B cell (primary cell): Measurements from ENCODE around the gene RNF103. TPM values are rescaled to one million over a fixed set of nuclear protein-coding genes. Genes with fewer than 3 reads are reported as not detected.

Experiments used
- ATAC-seq: fragments of 200-7000 bp; cut with Tn5 transposase; one replicate; pipeline ENCODE4 v1.10.0; 2021; ENCODE audit warnings: low read depth, mild to moderate bottlenecking, moderate number of reproducible peaks, moderate library complexity
- CTCF ChIA-PET: fragments of 350-600 bp; sonication (Branson Sonifier 250); formaldehyde crosslinking; loops from one replicate; lab custom pipeline; 2021; ENCODE audit warnings: antibody characterized with exemption, inconsistent platforms; lab: Charles Lee
- POLR2A ChIA-PET: fragments of 350-600 bp; sonication (Branson Sonifier 250); formaldehyde crosslinking; loops from one replicate; lab custom pipeline; 2021; ENCODE audit warnings: antibody characterized with exemption; lab: Charles Lee
- DNase-seq: peaks from one replicate; pipeline ENCODE4 v3.0.0; 2013
- H2AFZ ChIP-seq: 2 replicates; pipeline ENCODE4 v1.6.1; 2012; ENCODE audit warnings: mild to moderate bottlenecking, low read depth, low read length; ENCODE audit not compliant: insufficient read depth, poor library complexity, severe bottlenecking
- H3K27ac ChIP-seq, 2 donors: 1 replicate in 1 of 2; 2 replicates in 1 of 2; pipeline ENCODE4 v1.5.1; 2012 to 2013; ENCODE audit warnings: low read length in 2 of 2, mild to moderate bottlenecking in 2 of 2, moderate library complexity in 1 of 2
- H3K27me3 ChIP-seq, 4 experiments: fragments of 200-600 bp in 1 of 4; sonication (generic) in 1 of 4; replicated peaks in 1 of 4; 1 replicate in 2 of 4; 2 replicates in 2 of 4; pipeline versions ENCODE4 v1.6.1 to v1.7.0; 2013 to 2016; ENCODE audit warnings: low read length in 3 of 4, mild to moderate bottlenecking in 2 of 4, mixed read lengths in 1 of 4, moderate library complexity in 1 of 4; ENCODE audit not compliant: insufficient read depth in 4 of 4, control insufficient read depth in 3 of 4; ENCODE audit errors: control extremely low read depth in 1 of 4
- H3K36me3 ChIP-seq, 2 experiments: replicated peaks in 1 of 2; 1 replicate in 1 of 2; 2 replicates in 1 of 2; pipeline versions ENCODE4 v1.6.1 to v1.7.1; 2013; ENCODE audit warnings: low read length in 1 of 2; ENCODE audit not compliant: insufficient read depth in 2 of 2, control insufficient read depth in 1 of 2; ENCODE audit errors: control extremely low read depth in 1 of 2, extremely low read depth in 1 of 2
- H3K4me1 ChIP-seq, 2 donors: fragments of 200-600 bp in 1 of 2; sonication (generic) in 1 of 2; 1 replicate in 1 of 2; 2 replicates in 1 of 2; pipeline versions ENCODE4 v1.5.1 to v1.6.1; 2013 to 2017; ENCODE audit warnings: low read length in 2 of 2; ENCODE audit not compliant: control insufficient read depth in 2 of 2, insufficient read depth in 2 of 2
- H3K4me2 ChIP-seq: replicated peaks from 2 replicates; pipeline ENCODE3; 2012; ENCODE audit warnings: mild to moderate bottlenecking, low read depth, low read length; ENCODE audit not compliant: poor library complexity, severe bottlenecking
- H3K4me3 ChIP-seq, 5 experiments: fragments of 200-600 bp in 1 of 5; sonication (generic) in 1 of 5; 1 replicate in 3 of 5; 2 replicates in 2 of 5; pipeline versions ENCODE4 v1.5.1 to v1.7.0; 2011 to 2016; ENCODE audit warnings: low read length in 4 of 5, mild to moderate bottlenecking in 4 of 5, low read depth in 2 of 5, control low read depth in 1 of 5, moderate library complexity in 1 of 5; ENCODE audit not compliant: insufficient read depth in 1 of 5; ENCODE audit errors: control extremely low read depth in 1 of 5, extremely low read depth in 1 of 5
- H3K79me2 ChIP-seq: fragments of 200-600 bp; sonication (generic); one replicate; pipeline ENCODE4 v1.6.0; 2016; ENCODE audit warnings: low read length; ENCODE audit not compliant: control insufficient read depth, insufficient read depth
- H3K9ac ChIP-seq: fragments of 200-600 bp; sonication (generic); 2 replicates; pipeline ENCODE4 v1.6.1; 2017; ENCODE audit warnings: mild to moderate bottlenecking, low read length, moderate library complexity
- H3K9me3 ChIP-seq, 3 donors: one replicate each; pipeline versions ENCODE4 v1.6.1 to v1.7.1; 2013; ENCODE audit warnings: low read length in 2 of 3; ENCODE audit not compliant: control insufficient read depth in 2 of 3, insufficient read depth in 1 of 3; ENCODE audit errors: control extremely low read depth in 1 of 3
- H4K20me1 ChIP-seq: 2 replicates; pipeline ENCODE4 v1.6.0; 2012; ENCODE audit warnings: mild to moderate bottlenecking, low read length; ENCODE audit not compliant: insufficient read depth, control insufficient read depth, poor library complexity, severe bottlenecking
- H3K27ac Mint-ChIP-seq: one replicate; pipeline ENCODE4 v1.8.0; 2021; ENCODE audit warnings: mixed read lengths
- H3K27me3 Mint-ChIP-seq: one replicate; pipeline ENCODE4 v1.8.0; 2021; ENCODE audit warnings: mixed read lengths
- H3K4me1 Mint-ChIP-seq: one replicate; pipeline ENCODE4 v1.8.0; 2021; ENCODE audit warnings: mixed read lengths
- H3K4me3 Mint-ChIP-seq: one replicate; pipeline ENCODE4 v1.8.0; 2021; ENCODE audit warnings: mixed read lengths
- H3K9me3 Mint-ChIP-seq: one replicate; pipeline ENCODE4 v1.8.0; 2022; ENCODE audit warnings: mixed read lengths; ENCODE audit not compliant: insufficient read depth
- CTCF ChIP-seq: fragments of 200-600 bp; IDR thresholded peaks from one replicate; pipeline ENCODE4 v1.8.0; 2022; ENCODE audit warnings: antibody characterized with exemption, mild to moderate bottlenecking
- EZH2 ChIP-seq: IDR thresholded peaks from 2 replicates; pipeline ENCODE4 v1.6.1; 2012; ENCODE audit warnings: borderline replicate concordance, low read depth, mild to moderate bottlenecking, moderate library complexity, low read length; ENCODE audit not compliant: insufficient read depth, poor library complexity, severe bottlenecking
- WGBS: methylation state at CpG from one replicate; pipeline ENCODE4 v1.1.5; 2013; ENCODE audit warnings: missing lambda C conversion rate; ENCODE audit not compliant: insufficient coverage; 5-methylcytosine and 5-hydroxymethylcytosine counted together
- intact Hi-C: fragments of 100-400 bp; cut with micrococcal nuclease; formaldehyde crosslinking; loops from one replicate; pipeline ENCODE4 v1.10.0; 2022
- polyA plus RNA-seq: library from polyadenylated mRNA; depleted of rRNA; stranded (reverse); fragments of >200 nt; gene quantifications from 2 replicates; pipeline ENCODE4 v1.2.3, GENCODE V29; 2012
- total RNA-seq, 2 donors: library from RNA; stranded (reverse); fragments of 120-200 nt in 1 of 2; gene quantifications; 1 replicate in 1 of 2; 2 replicates in 1 of 2; pipeline versions ENCODE4 v1.2.3 to v1.2.4, GENCODE V29; 2013 to 2022

Gene RNF103
- total and polyA plus RNA-seq, 2 donors (not counting 1 experiment from before 2014, with no cell fraction given) = 23.7 to 37.2 TPM

GRCh38 chr2:86649119-86649947 lies 25.7 kb upstream of the RNF103 start:
- 100% methylated on average over 1 of the region's 1 CpG for WGBS
- H3K4me2 ChIP-seq = no peak overlapping the region
- no peak overlapping the region for H3K4me3 ChIP-seq
- CTCF ChIA-PET = no interaction called here
- POLR2A ChIA-PET = no interaction called here
- no peak overlapping the region for H3K9ac ChIP-seq
- no peaks in the 10 kb centered on the region for H3K36me3 ChIP-seq
- no peaks in the 10 kb centered on the region for H4K20me1 ChIP-seq
- TF ChIP-seq CTCF (no peak), EZH2 (no peak)
- no peak overlapping the region for H3K27ac ChIP-seq
- no peaks in the 10 kb centered on the region for H3K4me1 ChIP-seq
- no peaks in the 10 kb centered on the region for H3K27me3 ChIP-seq
- no peak overlapping the region for H3K27ac Mint-ChIP-seq
- H3K9me3 ChIP-seq = peaks cover 3 to 16% (median 8%) of the 10 kb centered on the region in 3 donors
- intact Hi-C loops = no loop called here
- H3K4me3 Mint-ChIP-seq = no peak overlapping the region
- H2AFZ ChIP-seq = no peak overlapping the region
- H3K79me2 ChIP-seq = no peaks in the 10 kb centered on the region
- H3K4me1 Mint-ChIP-seq = no peaks in the 10 kb centered on the region
- ATAC-seq = no peak
- H3K27me3 Mint-ChIP-seq = no peaks in the 10 kb centered on the region
- no peak for DNase-seq
- peaks cover 9% of the 10 kb centered on the region for H3K9me3 Mint-ChIP-seq

GRCh38 chr2:86648681-86649080 lies 25.0 kb upstream of the RNF103 start:
- no peaks in the 10 kb centered on the region for H3K36me3 ChIP-seq
- Mint-ChIP-seq H3K27ac (no peak overlapping the region), H3K4me3 (no peak overlapping the region), H3K9me3 (peaks cover 9% of the 10 kb centered on the region), H3K4me1 (no peaks in the 10 kb centered on the region), H3K27me3 (no peaks in the 10 kb centered on the region)
- H3K4me2 ChIP-seq = no peak overlapping the region
- TF ChIP-seq EZH2 = no peak
- no peak for TF ChIP-seq CTCF
- no peak overlapping the region for H3K9ac ChIP-seq
- CTCF ChIA-PET = no interaction called here
- no CpG with 5 or more reads among the region's 2 CpGs for WGBS
- no peak overlapping the region for H3K27ac ChIP-seq
- peaks cover 3 to 16% (median 8%) of the 10 kb centered on the region in 3 donors for H3K9me3 ChIP-seq
- no peaks in the 10 kb centered on the region for H3K4me1 ChIP-seq
- DNase-seq (no peak), ATAC-seq (no peak)
- intact Hi-C loops = no loop called here
- H3K79me2 ChIP-seq = no peaks in the 10 kb centered on the region
- POLR2A ChIA-PET = no interaction called here
- H4K20me1 ChIP-seq = no peaks in the 10 kb centered on the region
- H3K27me3 ChIP-seq = no peaks in the 10 kb centered on the region
- no peak overlapping the region for H2AFZ ChIP-seq
- no peak overlapping the region for H3K4me3 ChIP-seq
